ENCODE results near the gene PRKN. TPM values are rescaled to one million over a fixed set of nuclear protein-coding genes. Genes with fewer than 3 reads are reported as not detected.

The PRKN gene
- total RNA-seq, 2 donors from 2014 or later = 10.7 to 21.2 TPM

GRCh38 chr6:162178266-162178665 lies 549.3 kb downstream of the PRKN start:
- H3K27me3 ChIP-seq (replicated peaks; ENCODE audit: insufficient read depth) = no peaks in the 10 kb centered on the region
- DNase-seq (ENCODE audit: low spot score) = no peak
- TF ChIP-seq POLR2A (IDR thresholded peaks at IDR 0.05) (no peak), CTCF (IDR thresholded peaks at IDR 0.05) (no peak), POLR2AphosphoS5 (IDR thresholded peaks at IDR 0.05) (no peak)
- H3K36me3 ChIP-seq = no peaks in the 10 kb centered on the region
- WGBS = 90% methylated on average over 3 of the region's 3 CpGs
- intact Hi-C loops (cut with DNase I) = no loop called here
- H3K9me3 ChIP-seq = no peaks in the 10 kb centered on the region
- no peak overlapping the region for H3K4me3 ChIP-seq
- H3K27ac ChIP-seq = no peak overlapping the region
- no peaks in the 10 kb centered on the region for H3K4me1 ChIP-seq (replicated peaks)

- H3K36me3 ChIP-seq = no peaks in the 10 kb centered on the region
- H3K27ac ChIP-seq = no peak overlapping the region
- H3K4me1 ChIP-seq (replicated peaks) = no peaks in the 10 kb centered on the region
- no peak overlapping the region for H3K4me3 ChIP-seq
- H3K27me3 ChIP-seq (replicated peaks; ENCODE audit: insufficient read depth) = no peaks in the 10 kb centered on the region
- no peaks in the 10 kb centered on the region for H3K9me3 ChIP-seq
- WGBS = 28% methylated on average over 4 of the region's 4 CpGs
- DNase-seq (ENCODE audit: low spot score) = no peak
- peak in 1 of 4 experiments; percentile 10 for TF ChIP-seq CTCF (IDR thresholded peaks at IDR 0.05)
- TF ChIP-seq POLR2A (IDR thresholded peaks at IDR 0.05) = no peak
- intact Hi-C loops (cut with DNase I) = no loop called here
These were observed 549.8 kb downstream of the PRKN start for GRCh38 chr6:162177746-162178145.

- no peaks in the 10 kb centered on the region for H3K9me3 ChIP-seq
- no peak overlapping the region for H3K4me3 ChIP-seq
- no peaks in the 10 kb centered on the region for H3K4me1 ChIP-seq (replicated peaks)
- no peaks in the 10 kb centered on the region for H3K27me3 ChIP-seq (replicated peaks; ENCODE audit: insufficient read depth)
- no peak for DNase-seq (ENCODE audit: low spot score)
- 93% methylated on average over 1 of the region's 1 CpG for WGBS
- H3K27ac ChIP-seq = no peak overlapping the region
- TF ChIP-seq POLR2AphosphoS5 (IDR thresholded peaks at IDR 0.05) = no peak
- TF ChIP-seq CTCF (IDR thresholded peaks at IDR 0.05) = no peak
- no peak for TF ChIP-seq POLR2A (IDR thresholded peaks at IDR 0.05)
- H3K36me3 ChIP-seq = no peaks in the 10 kb centered on the region
- intact Hi-C loops (cut with DNase I) = no loop called here
These were observed 554.1 kb downstream of the PRKN start for GRCh38 chr6:162173466-162173865.

- intact Hi-C loops (cut with DNase I) = no loop called here
- Histone ChIP-seq H3K27me3 (replicated peaks; ENCODE audit: insufficient read depth) (no peaks in the 10 kb centered on the region), H3K36me3 (no peaks in the 10 kb centered on the region), H3K4me3 (no peak overlapping the region), H3K4me1 (replicated peaks) (no peaks in the 10 kb centered on the region), H3K9me3 (no peaks in the 10 kb centered on the region), H3K27ac (no peak overlapping the region)
- no peak for DNase-seq (ENCODE audit: low spot score)
- TF ChIP-seq POLR2A (IDR thresholded peaks at IDR 0.05) (no peak), CTCF (IDR thresholded peaks at IDR 0.05) (no peak), POLR2AphosphoS5 (IDR thresholded peaks at IDR 0.05) (no peak)
- WGBS = 93% methylated on average over 9 of the region's 9 CpGs
These were observed 562.1 kb downstream of the PRKN start for GRCh38 chr6:162165479-162165878.

- 31% methylated on average over 3 of the region's 3 CpGs for WGBS
- DNase-seq (ENCODE audit: low spot score) = no peak
- Histone ChIP-seq H3K4me3 (no peak overlapping the region), H3K27ac (no peak overlapping the region), H3K4me1 (replicated peaks) (no peaks in the 10 kb centered on the region), H3K36me3 (no peaks in the 10 kb centered on the region), H3K27me3 (replicated peaks; ENCODE audit: insufficient read depth) (no peaks in the 10 kb centered on the region), H3K9me3 (no peaks in the 10 kb centered on the region)
- intact Hi-C loops (cut with DNase I) = no loop called here
- TF ChIP-seq POLR2AphosphoS5 (IDR thresholded peaks at IDR 0.05) = no peak
- TF ChIP-seq CTCF (IDR thresholded peaks at IDR 0.05) = no peak
- TF ChIP-seq POLR2A (IDR thresholded peaks at IDR 0.05) = no peak
These were observed 570.2 kb downstream of the PRKN start for GRCh38 chr6:162157167-162157870.
